ENCODE results near the gene NPEPPS. TPM values are rescaled to one million over a fixed set of nuclear protein-coding genes. Genes with fewer than 3 reads are reported as not detected.
A peak's percentile ranks its signal among the peaks of the same experiment; 100 is the strongest.

Gene NPEPPS
- polyA plus RNA-seq, 1 donor from 2014 or later: 45.0 TPM

GRCh38 chr17:47605011-47605410 lies 74.1 kb downstream of the NPEPPS start:
- no peaks in the 10 kb centered on the region for H3K4me1 Mint-ChIP-seq
- H3K27me3 Mint-ChIP-seq: no peaks in the 10 kb centered on the region
- peak overlapping the region in 1 of 3 donors; percentile 8 for H3K27ac Mint-ChIP-seq
- H3K4me3 Mint-ChIP-seq: no peak overlapping the region
- no peaks in the 10 kb centered on the region for H3K9me3 Mint-ChIP-seq
- H3K36me3 Mint-ChIP-seq: peaks cover 5% of the 10 kb centered on the region

DNA sequence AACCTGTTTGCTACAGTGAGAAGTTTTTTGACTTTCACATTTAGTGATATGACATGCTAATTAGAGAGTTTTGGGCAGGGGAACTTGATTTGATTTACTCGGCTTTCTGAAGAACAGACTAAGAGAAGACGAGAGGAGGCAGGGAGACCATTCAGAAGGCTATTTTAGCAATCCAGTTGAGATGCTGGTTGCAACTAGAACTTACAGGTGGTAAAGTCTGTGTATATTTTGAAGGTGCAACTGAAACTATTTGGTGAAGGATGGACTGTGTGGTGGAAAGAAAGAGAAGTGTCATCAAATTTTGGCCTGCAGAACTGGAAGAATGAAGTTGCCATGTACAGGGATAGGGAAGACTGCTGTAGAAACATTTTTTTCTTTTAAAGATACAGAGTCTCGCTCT lies 76.6 kb downstream of the NPEPPS start:
- no peaks in the 10 kb centered on the region for H3K27me3 Mint-ChIP-seq
- H3K36me3 Mint-ChIP-seq: peaks cover 6% of the 10 kb centered on the region
- H3K27ac Mint-ChIP-seq: peak overlapping the region in 1 of 3 donors; percentile 91
- H3K4me3 Mint-ChIP-seq: no peak overlapping the region
- H3K9me3 Mint-ChIP-seq: no peaks in the 10 kb centered on the region
- peaks cover 0 to 2% (median 0%) of the 10 kb centered on the region in 3 donors for H3K4me1 Mint-ChIP-seq

- Mint-ChIP-seq H3K4me1 (peaks cover 0 to 6% (median 2%) of the 10 kb centered on the region in 3 donors), H3K36me3 (peaks cover 8% of the 10 kb centered on the region), H3K4me3 (no peak overlapping the region), H3K9me3 (no peaks in the 10 kb centered on the region), H3K27ac (no peak overlapping the region), H3K27me3 (no peaks in the 10 kb centered on the region)
Observed at GRCh38 chr17:47611372-47612350, 80.8 kb downstream of the NPEPPS start.

DNA sequence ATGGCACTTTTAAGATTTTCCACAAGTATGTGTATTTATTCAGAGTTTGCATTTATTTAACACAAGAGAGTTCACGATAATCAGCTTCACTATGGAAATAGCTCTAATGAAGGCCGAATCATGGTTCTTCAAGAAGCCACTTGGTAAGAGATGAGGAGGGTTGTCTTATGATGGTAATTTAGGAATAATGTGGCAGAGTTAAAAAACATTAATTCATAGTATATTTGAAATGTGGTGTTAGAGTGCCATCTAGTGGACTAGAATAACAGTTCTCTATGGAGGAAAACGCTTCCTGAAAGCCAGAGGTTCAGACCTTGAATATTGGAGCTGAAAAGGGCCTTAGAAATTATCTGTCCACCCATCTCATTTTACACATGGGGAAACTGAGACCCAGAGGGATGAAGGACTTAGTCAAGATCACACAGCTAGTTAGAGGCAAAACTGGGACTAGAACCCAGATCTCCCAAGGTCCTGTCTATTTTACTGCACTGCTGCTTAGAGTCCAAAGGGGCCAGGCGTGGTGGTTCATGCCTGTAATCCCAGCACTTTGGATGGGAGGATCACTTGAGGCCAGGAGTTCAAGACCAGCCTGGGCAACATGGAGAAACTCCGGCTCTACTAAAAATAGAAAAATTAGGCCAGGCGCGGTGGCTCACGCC lies 85.0 kb downstream of the NPEPPS start:
- no peaks in the 10 kb centered on the region for H3K9me3 Mint-ChIP-seq
- H3K36me3 Mint-ChIP-seq: peaks cover 3% of the 10 kb centered on the region
- peaks cover 0 to 6% (median 0%) of the 10 kb centered on the region in 3 donors for H3K4me1 Mint-ChIP-seq
- no peak overlapping the region for H3K4me3 Mint-ChIP-seq
- H3K27me3 Mint-ChIP-seq: no peaks in the 10 kb centered on the region
- peak overlapping the region in 1 of 3 donors; percentile 36 for H3K27ac Mint-ChIP-seq

- no peak overlapping the region for H3K4me3 Mint-ChIP-seq
- peak overlapping the region in 1 of 3 donors; percentile 31 for H3K27ac Mint-ChIP-seq
- no peaks in the 10 kb centered on the region for H3K27me3 Mint-ChIP-seq
- H3K9me3 Mint-ChIP-seq: no peaks in the 10 kb centered on the region
- peaks cover 3% of the 10 kb centered on the region for H3K36me3 Mint-ChIP-seq
- H3K4me1 Mint-ChIP-seq: peaks cover 0 to 6% (median 0%) of the 10 kb centered on the region in 3 donors
Observed at GRCh38 chr17:47618410-47618809, 87.5 kb downstream of the NPEPPS start.

DNA sequence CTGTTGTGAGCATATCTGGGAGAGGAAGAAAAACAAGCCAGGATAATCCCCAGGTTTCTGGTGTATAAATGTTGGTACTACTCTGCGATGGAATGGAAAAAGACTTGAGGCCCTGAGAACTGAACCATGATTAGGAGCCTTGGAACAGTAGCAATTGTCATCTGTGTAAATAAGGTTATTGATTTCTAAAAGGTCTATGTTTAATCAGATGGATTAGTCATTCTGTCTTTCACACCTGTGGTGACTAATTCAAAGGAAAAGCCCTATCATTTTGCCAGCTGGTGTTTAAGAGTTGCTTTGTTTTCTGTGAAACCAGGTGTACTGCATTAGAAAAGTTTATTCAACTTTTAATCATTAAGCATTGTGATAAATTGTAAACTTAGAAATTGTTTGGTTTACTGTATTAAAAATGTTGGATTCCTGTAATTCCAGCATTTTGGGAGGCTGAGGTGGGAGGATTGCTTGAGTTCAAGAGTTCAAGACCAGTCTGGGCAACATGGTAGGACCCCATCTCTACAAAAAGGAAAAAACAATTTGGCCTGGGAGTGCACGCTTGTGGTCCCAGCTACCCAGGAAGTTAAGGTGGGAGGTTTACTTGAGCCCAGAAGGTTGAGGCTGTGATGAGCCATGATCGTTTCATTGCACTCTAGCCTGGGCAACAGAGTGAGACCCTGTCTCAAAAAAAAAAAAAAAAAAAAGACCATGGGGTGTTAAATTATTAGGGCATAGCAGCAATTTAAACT lies 89.8 kb downstream of the NPEPPS start:
- peaks cover 0 to 5% (median 0%) of the 10 kb centered on the region in 3 donors for H3K4me1 Mint-ChIP-seq
- H3K9me3 Mint-ChIP-seq: no peaks in the 10 kb centered on the region
- H3K36me3 Mint-ChIP-seq: peaks cover 6% of the 10 kb centered on the region
- peak overlapping the region in 1 of 4 donors; percentile 60 for H3K4me3 Mint-ChIP-seq
- no peaks in the 10 kb centered on the region for H3K27me3 Mint-ChIP-seq
- peak overlapping the region in 1 of 3 donors; percentile 33 for H3K27ac Mint-ChIP-seq

GRCh38 chr17:47621293-47622179 lies 90.6 kb downstream of the NPEPPS start:
- Mint-ChIP-seq H3K36me3 (peaks cover 3% of the 10 kb centered on the region), H3K4me1 (no peaks in the 10 kb centered on the region), H3K4me3 (no peak overlapping the region), H3K27ac (no peak overlapping the region), H3K27me3 (no peaks in the 10 kb centered on the region), H3K9me3 (no peaks in the 10 kb centered on the region)

DNA sequence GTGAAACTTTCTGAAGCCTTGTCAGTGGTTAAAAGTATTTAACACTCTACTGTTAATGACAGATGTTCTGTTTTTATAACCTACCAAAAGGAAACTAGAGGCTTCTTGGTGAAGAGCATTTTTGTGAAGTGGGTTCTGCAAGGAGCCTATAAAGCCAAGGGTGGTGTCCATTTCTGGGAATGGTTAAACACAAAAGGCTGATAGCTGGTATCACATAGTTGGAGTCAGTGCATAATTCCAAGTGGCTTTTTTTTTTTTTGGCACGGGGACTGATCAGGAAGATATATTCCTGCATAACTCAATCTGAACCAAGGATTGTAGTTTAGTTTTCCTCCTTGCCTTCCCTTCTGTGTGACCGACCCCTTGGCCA lies 91.3 kb downstream of the NPEPPS start:
- H3K27ac Mint-ChIP-seq: no peak overlapping the region
- H3K4me3 Mint-ChIP-seq: no peak overlapping the region
- H3K36me3 Mint-ChIP-seq: peaks cover 3% of the 10 kb centered on the region
- no peaks in the 10 kb centered on the region for H3K4me1 Mint-ChIP-seq
- no peaks in the 10 kb centered on the region for H3K9me3 Mint-ChIP-seq
- no peaks in the 10 kb centered on the region for H3K27me3 Mint-ChIP-seq

DNA sequence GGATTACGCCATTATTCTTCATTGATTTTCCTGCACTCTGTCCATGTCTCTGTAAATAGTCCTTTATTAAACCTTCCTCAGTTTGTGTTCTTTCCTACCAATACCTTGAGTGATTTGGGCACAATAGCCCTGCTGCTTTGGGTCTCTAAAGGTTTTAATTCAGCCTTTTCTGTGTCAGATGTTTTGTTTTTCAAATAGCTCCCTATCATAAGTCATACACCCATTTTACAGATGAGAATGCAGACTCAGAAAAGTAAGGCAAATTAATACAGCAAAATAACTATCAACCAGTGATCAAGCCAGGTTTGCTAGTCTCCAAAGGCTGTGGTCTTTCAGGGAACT lies 93.8 kb downstream of the NPEPPS start:
- Mint-ChIP-seq H3K9me3 (no peaks in the 10 kb centered on the region), H3K36me3 (peaks cover 3% of the 10 kb centered on the region), H3K4me1 (no peaks in the 10 kb centered on the region), H3K27me3 (no peaks in the 10 kb centered on the region), H3K27ac (no peak overlapping the region), H3K4me3 (no peak overlapping the region)

DNA sequence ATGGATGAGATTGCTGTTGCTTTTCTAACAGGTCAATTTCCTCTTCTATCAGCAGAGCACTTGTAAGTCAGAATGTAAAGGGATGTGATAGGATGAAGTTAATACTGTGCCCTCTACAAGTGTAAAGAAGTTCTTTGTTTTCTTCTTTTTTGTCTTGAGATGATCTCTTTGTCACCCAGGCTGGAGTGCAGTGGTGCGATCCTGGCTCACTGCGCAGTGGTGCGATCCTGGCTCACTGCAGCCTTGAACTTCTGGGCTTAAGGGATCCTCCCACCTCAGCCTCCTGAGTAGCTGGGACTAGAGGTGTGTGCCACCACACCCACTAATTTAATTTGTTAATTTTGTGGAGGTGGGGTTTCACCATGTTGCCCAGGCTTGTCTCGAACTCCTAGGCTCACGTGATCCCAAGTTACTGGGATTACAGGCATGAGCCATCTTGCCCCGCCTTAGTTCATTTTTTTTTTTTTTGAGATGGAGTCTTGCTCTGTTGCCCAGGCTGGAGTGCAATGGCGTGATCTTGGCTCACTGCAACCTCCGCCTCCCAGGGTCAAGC lies 97.2 kb downstream of the NPEPPS start:
- peak overlapping the region in 1 of 3 donors; percentile 44 for H3K27ac Mint-ChIP-seq

GRCh38 chr17:47629826-47630225 lies 98.9 kb downstream of the NPEPPS start:
- H3K27me3 Mint-ChIP-seq: no peaks in the 10 kb centered on the region

More for the DNA sequence above, 97.2 kb downstream of the NPEPPS start:
- Mint-ChIP-seq H3K36me3 (peaks cover 3% of the 10 kb centered on the region), H3K4me1 (no peaks in the 10 kb centered on the region), H3K4me3 (no peak overlapping the region), H3K9me3 (no peaks in the 10 kb centered on the region), H3K27me3 (no peaks in the 10 kb centered on the region)

GRCh38 chr17:47630614-47631013 lies 99.7 kb downstream of the NPEPPS start:
- H3K27ac Mint-ChIP-seq: no peak overlapping the region

More at GRCh38 chr17:47629826-47630225, 98.9 kb downstream of the NPEPPS start:
- Mint-ChIP-seq H3K9me3 (no peaks in the 10 kb centered on the region), H3K36me3 (no peaks in the 10 kb centered on the region), H3K4me3 (no peak overlapping the region), H3K27ac (no peak overlapping the region), H3K4me1 (no peaks in the 10 kb centered on the region)

GRCh38 chr17:47632991-47633390 lies 102.1 kb downstream of the NPEPPS start:
- Mint-ChIP-seq H3K4me1 (no peaks in the 10 kb centered on the region), H3K4me3 (no peak overlapping the region), H3K27me3 (no peaks in the 10 kb centered on the region), H3K27ac (no peak overlapping the region), H3K9me3 (no peaks in the 10 kb centered on the region), H3K36me3 (no peaks in the 10 kb centered on the region)

More at GRCh38 chr17:47630614-47631013, 99.7 kb downstream of the NPEPPS start:
- Mint-ChIP-seq H3K4me3 (no peak overlapping the region), H3K36me3 (no peaks in the 10 kb centered on the region), H3K27me3 (no peaks in the 10 kb centered on the region), H3K9me3 (no peaks in the 10 kb centered on the region), H3K4me1 (no peaks in the 10 kb centered on the region)

GRCh38 chr17:47633996-47634395 lies 103.1 kb downstream of the NPEPPS start:
- no peak overlapping the region for H3K27ac Mint-ChIP-seq
- no peak overlapping the region for H3K4me3 Mint-ChIP-seq
- no peaks in the 10 kb centered on the region for H3K36me3 Mint-ChIP-seq
- H3K27me3 Mint-ChIP-seq: no peaks in the 10 kb centered on the region
- no peaks in the 10 kb centered on the region for H3K9me3 Mint-ChIP-seq
- no peaks in the 10 kb centered on the region for H3K4me1 Mint-ChIP-seq
